ENCODE data around the gene GRK4.

- TF ChIP-seq CTCF (IDR thresholded peaks at IDR 0.05) (no peak), POLR2A (IDR thresholded peaks at IDR 0.05) (no peak)
Measured at GRCh38 chr4:2914256-2915126, 48.9 kb upstream of the GRK4 start.
